H1 (cell line): ENCODE data around the gene UBB. TPM values are rescaled to one million over a fixed set of nuclear protein-coding genes. Genes with fewer than 3 reads are reported as not detected.

Experiments
- CTCF ChIA-PET: fragments of 300-600 bp; sonication (Branson Sonifier 250); formaldehyde crosslinking; loops from one replicate; lab custom pipeline; 2021; ENCODE audit not compliant: partially characterized antibody; lab: Charles Lee
- POLR2A ChIA-PET: fragments of 300-600 bp; sonication (Branson Sonifier 250); formaldehyde crosslinking; loops from one replicate; lab custom pipeline; 2021; ENCODE audit warnings: inconsistent platforms; ENCODE audit not compliant: partially characterized antibody; lab: Charles Lee
- DNase-seq, 2 experiments: peaks; one replicate each; pipeline versions ENCODE4 v3.0.0 to v3.0.0-alpha.2; 2010 to 2022; ENCODE audit warnings: low spot score in 2 of 2, low read depth in 1 of 2, mixed read lengths in 1 of 2
- FAIRE-seq: peaks from 2 replicates; lab custom pipeline; 2011; peaks lifted over from hg19 to GRCh38; lab: Jason Lieb, UNC
- H2AFZ ChIP-seq: 2 replicates; pipeline ENCODE4 v1.8.1; 2012; ENCODE audit warnings: low read length, inconsistent platforms
- H2AK5ac ChIP-seq: 2 replicates; pipeline ENCODE4 v1.6.1; 2013; ENCODE audit warnings: low read depth, low read length
- H2BK120ac ChIP-seq: replicated peaks from 2 replicates; pipeline ENCODE3; 2013; ENCODE audit warnings: low read depth, low read length, inconsistent platforms
- H2BK12ac ChIP-seq: 2 replicates; pipeline ENCODE4 v1.6.1; 2013; ENCODE audit warnings: low read depth, low read length
- H2BK15ac ChIP-seq: 2 replicates; pipeline ENCODE4 v1.6.1; 2013; ENCODE audit warnings: low read length
- H2BK20ac ChIP-seq: 2 replicates; pipeline ENCODE4 v1.6.1; 2013; ENCODE audit warnings: low read length
- H2BK5ac ChIP-seq: 2 replicates; pipeline ENCODE4 v1.6.1; 2013; ENCODE audit warnings: low read depth, low read length
- H3K14ac ChIP-seq: 2 replicates; pipeline ENCODE4 v1.6.1; 2013; ENCODE audit warnings: inconsistent platforms; ENCODE audit not compliant: insufficient read length
- H3K18ac ChIP-seq: 2 replicates; pipeline ENCODE4 v1.6.1; 2013; ENCODE audit warnings: low read length; ENCODE audit errors: extremely low read depth
- H3K23ac ChIP-seq: 2 replicates; pipeline ENCODE4 v1.6.1; 2013; ENCODE audit warnings: inconsistent platforms; ENCODE audit not compliant: insufficient read length
- H3K23me2 ChIP-seq: 2 replicates; pipeline ENCODE4 v1.6.1; 2013; ENCODE audit warnings: low read depth, low read length
- H3K27ac ChIP-seq: 2 replicates; pipeline ENCODE4 v1.6.1; 2011; ENCODE audit warnings: low read depth, low read length, inconsistent platforms
- H3K27me3 ChIP-seq, 4 experiments: replicated peaks in 1 of 4; 1 replicate in 1 of 4; 2 replicates in 3 of 4; pipeline versions ENCODE4 v1.6.1 to v1.8.1; 2011 to 2013; ENCODE audit warnings: low read length in 3 of 4, mild to moderate bottlenecking in 3 of 4, inconsistent platforms in 2 of 4, mixed read lengths in 2 of 4, moderate library complexity in 1 of 4; ENCODE audit not compliant: control insufficient read depth in 3 of 4, insufficient read depth in 3 of 4; ENCODE audit errors: extremely low read depth in 1 of 4
- H3K36me3 ChIP-seq, 4 experiments: 2 replicates each; pipeline versions ENCODE4 v1.6.1 to v1.8.1; 2011 to 2013; ENCODE audit warnings: mild to moderate bottlenecking in 4 of 4, low read length in 3 of 4, moderate library complexity in 2 of 4, control low read depth in 1 of 4, inconsistent platforms in 1 of 4; ENCODE audit not compliant: insufficient read depth in 4 of 4, control insufficient read depth in 2 of 4
- H3K4ac ChIP-seq: replicated peaks from 2 replicates; pipeline ENCODE3; 2013; ENCODE audit warnings: low read length, low read depth, mixed read lengths, inconsistent platforms; ENCODE audit not compliant: insufficient read length
- H3K4me1 ChIP-seq, 4 experiments: replicated peaks in 1 of 4; 1 replicate in 1 of 4; 2 replicates in 3 of 4; pipeline versions ENCODE4 v1.6.1 to v1.8.1; 2011 to 2013; ENCODE audit warnings: low read length in 3 of 4, inconsistent platforms in 2 of 4, mixed read lengths in 1 of 4; ENCODE audit not compliant: insufficient read depth in 4 of 4, control insufficient read depth in 3 of 4
- H3K4me2 ChIP-seq, 2 experiments: 2 replicates each; pipeline versions ENCODE4 v1.6.1 to v1.8.1; 2011 to 2013; ENCODE audit warnings: low read depth in 2 of 2, low read length in 2 of 2, control low read depth in 1 of 2, inconsistent platforms in 1 of 2, mild to moderate bottlenecking in 1 of 2; ENCODE audit not compliant: insufficient read depth in 1 of 2
- H3K4me3 ChIP-seq, 4 experiments: fragments of 200-600, 300-600 bp in 1 of 4; sonication (generic), shearing (Covaris generic), sonication (Bioruptor Twin) in 1 of 4; 2 replicates each; pipeline versions ENCODE4 v1.5.1 to v1.8.1; 2011 to 2016; ENCODE audit warnings: low read length in 4 of 4, low read depth in 3 of 4, control low read depth in 2 of 4, inconsistent platforms in 2 of 4, mild to moderate bottlenecking in 2 of 4, mixed read lengths in 1 of 4, moderate library complexity in 1 of 4; ENCODE audit not compliant: insufficient read depth in 2 of 4; ENCODE audit errors: extremely low read depth in 1 of 4
- H3K56ac ChIP-seq: replicated peaks from 2 replicates; pipeline ENCODE3; 2013; ENCODE audit warnings: low read depth, mild to moderate bottlenecking, mixed read lengths, low read length, inconsistent platforms; ENCODE audit not compliant: insufficient read length
- H3K79me1 ChIP-seq: 2 replicates; pipeline ENCODE4 v1.6.1; 2013; ENCODE audit warnings: low read depth, low read length, control low read depth
- H3K79me2 ChIP-seq, 2 experiments: 2 replicates each; pipeline versions ENCODE4 v1.6.1 to v1.8.1; 2012 to 2013; ENCODE audit warnings: low read length in 2 of 2, mild to moderate bottlenecking in 2 of 2, inconsistent platforms in 1 of 2; ENCODE audit not compliant: insufficient read depth in 2 of 2, control insufficient read depth in 1 of 2
- H3K9ac ChIP-seq, 4 experiments: replicated peaks in 1 of 4; 1 replicate in 1 of 4; 2 replicates in 3 of 4; pipeline versions ENCODE4 v1.6.1 to v1.8.1; 2011 to 2013; ENCODE audit warnings: low read depth in 3 of 4, low read length in 3 of 4, control low read depth in 2 of 4, mild to moderate bottlenecking in 2 of 4, moderate library complexity in 2 of 4, inconsistent platforms in 1 of 4; ENCODE audit errors: extremely low read depth in 1 of 4
- H3K9me3 ChIP-seq, 2 experiments: 2 replicates each; pipeline versions ENCODE4 v1.6.1 to v1.8.1; 2012 to 2013; ENCODE audit warnings: mild to moderate bottlenecking in 2 of 2, moderate library complexity in 2 of 2, control low read depth in 1 of 2, inconsistent platforms in 1 of 2, low read depth in 1 of 2, low read length in 1 of 2, mixed read lengths in 1 of 2; ENCODE audit not compliant: insufficient read depth in 2 of 2
- H4K20me1 ChIP-seq, 2 experiments: replicated peaks in 1 of 2; 2 replicates each; pipeline versions ENCODE3 to v1.8.1; 2011 to 2013; ENCODE audit warnings: inconsistent platforms in 2 of 2, low read length in 2 of 2, mild to moderate bottlenecking in 1 of 2; ENCODE audit not compliant: insufficient read depth in 2 of 2, control insufficient read depth in 1 of 2
- H4K5ac ChIP-seq: 2 replicates; pipeline ENCODE4 v1.6.1; 2013; ENCODE audit warnings: low read length, low read depth, mixed read lengths, inconsistent platforms; ENCODE audit not compliant: insufficient read length
- H4K8ac ChIP-seq: 2 replicates; pipeline ENCODE4 v1.8.0; 2013; ENCODE audit warnings: mild to moderate bottlenecking, moderate library complexity, low read length, inconsistent platforms; ENCODE audit not compliant: insufficient read depth; ENCODE audit errors: extremely low read depth
- H4K91ac ChIP-seq: replicated peaks from 2 replicates; pipeline ENCODE3; 2013; ENCODE audit warnings: low read length, mixed read lengths, inconsistent platforms; ENCODE audit not compliant: insufficient read length
- ASH2L ChIP-seq: fragments of 200-600, 300-600 bp; sonication (generic); IDR thresholded peaks from one replicate; pipeline ENCODE4 v1.7.1; 2017; ENCODE audit warnings: low read length
- ATF2 ChIP-seq: IDR thresholded peaks from 2 replicates; pipeline ENCODE4 v1.6.1; 2012; ENCODE audit warnings: low read length, inconsistent platforms
- BRCA1 ChIP-seq: IDR thresholded peaks from 2 replicates; pipeline ENCODE4 v1.6.1; 2012; ENCODE audit warnings: low read depth, low read length, improper control_type of control experiment
- CBX5 ChIP-seq: fragments of 300-800, 300-1000 bp; sonication (generic); IDR thresholded peaks from 2 replicates; pipeline ENCODE4 v1.7.1; 2016; ENCODE audit warnings: antibody characterized with exemption, low read length, low read depth
- CHD1 ChIP-seq: IDR thresholded peaks from 2 replicates; pipeline ENCODE4 v1.6.1; 2012; ENCODE audit warnings: low read depth, low read length, improper control_type of control experiment
- CHD2 ChIP-seq: IDR thresholded peaks from 2 replicates; pipeline ENCODE4 v1.6.1; 2012; ENCODE audit warnings: low read length, improper control_type of control experiment
- E2F6 ChIP-seq: IDR thresholded peaks from 2 replicates; pipeline ENCODE4 v1.6.1; 2012; ENCODE audit warnings: inconsistent platforms
- HDAC6 ChIP-seq: IDR thresholded peaks from one replicate; pipeline ENCODE4 v1.7.1; 2012; ENCODE audit warnings: low read depth, mild to moderate bottlenecking, inconsistent platforms, low read length, moderate library complexity
- POLR2A ChIP-seq, 2 experiments: IDR thresholded peaks; 1 replicate in 1 of 2; 2 replicates in 1 of 2; pipeline ENCODE4 v1.6.1; 2011; ENCODE audit warnings: low read depth in 2 of 2, low read length in 2 of 2, mild to moderate bottlenecking in 2 of 2; ENCODE audit errors: control extremely low read depth in 1 of 2
- POLR2AphosphoS5 ChIP-seq: IDR thresholded peaks from 2 replicates; pipeline ENCODE4 v1.6.1; 2011; ENCODE audit warnings: low read depth, low read length
- SIRT6 ChIP-seq: IDR thresholded peaks from one replicate; pipeline ENCODE4 v1.7.1; 2012; ENCODE audit warnings: low read length, inconsistent platforms
- SP1 ChIP-seq: IDR thresholded peaks from 2 replicates; pipeline ENCODE4 v1.6.1; 2011; ENCODE audit warnings: low read depth, low read length
- SRF ChIP-seq: IDR thresholded peaks from 2 replicates; pipeline ENCODE4 v1.6.1; 2011; ENCODE audit warnings: mild to moderate bottlenecking, low read depth, low read length, moderate library complexity
- ZNF274 ChIP-seq: IDR thresholded peaks from 2 replicates; pipeline ENCODE4 v1.7.0; 2012; ENCODE audit warnings: low read length, borderline replicate concordance; ENCODE audit errors: extremely low read depth
- WGBS, 2 experiments: shearing (Covaris generic) in 1 of 2; methylation state at CpG; one replicate each; pipeline versions ENCODE4 v1.1.6 to v1.1.7; 2013 to 2015; ENCODE audit warnings: low lambda C conversion rate in 2 of 2, mixed read lengths in 2 of 2, inconsistent platforms in 1 of 2, low coverage in 1 of 2, missing lambda C conversion rate in 1 of 2; ENCODE audit not compliant: insufficient replicate concordance in 2 of 2, insufficient coverage in 1 of 2, insufficient read length in 1 of 2; ENCODE audit errors: extremely low coverage in 1 of 2, missing lambda C conversion rate in 1 of 2; 5-methylcytosine and 5-hydroxymethylcytosine counted together
- polyA plus RNA-seq, 7 experiments: library from polyadenylated mRNA; depleted of rRNA in 3 of 7; stranded (reverse) in 5 of 7; unstranded in 2 of 7; fragments of >200 nt in 5 of 7; fragments of 200-250 nt in 2 of 7; gene quantifications; 1 replicate in 5 of 7; 2 replicates in 1 of 7; 4 replicates in 1 of 7; pipeline versions ENCODE4 v1.2.1 to v1.2.3, GENCODE V29; 2011 to 2013; ENCODE audit warnings: missing spikeins in 2 of 7, mixed read lengths in 2 of 7
- total RNA-seq: library from RNA; stranded (reverse); fragmentation: NEBNext Ultra II Directional; extraction: Animal tissue kit (Norgen Biotek cat#: 25700); gene quantifications from 2 replicates; pipeline ENCODE4 v1.2.1, GENCODE V29; 2021

UBB gene
- total and polyA plus RNA-seq, 2 of the 8 experiments (the other 6 are each of a cell fraction or from before 2014, with no cell fraction given) = 1,597 to 1,605 TPM

GRCh38 chr17:16339402-16339801, 41.5 kb upstream of the UBB start:
- no peak overlapping the region for H3K27ac ChIP-seq
- no peaks in the 10 kb centered on the region for H3K27me3 ChIP-seq
- H2BK120ac ChIP-seq = no peak overlapping the region
- no peak overlapping the region for H2BK15ac ChIP-seq
- H3K18ac ChIP-seq = no peak overlapping the region
- no peak overlapping the region for H2AK5ac ChIP-seq
- WGBS, 2 experiments = 94% methylated on average over 1 of the region's 1 CpG; no CpG with 5 or more reads in 1 of the 2 experiments
- H3K23me2 ChIP-seq = no peaks in the 10 kb centered on the region
- no peaks in the 10 kb centered on the region for H3K9me3 ChIP-seq
- no peak overlapping the region for H2BK5ac ChIP-seq
- peaks cover 2 to 24% (median 14%) of the 10 kb centered on the region in 4 experiments; a peak in 6 of 8 replicates for H3K36me3 ChIP-seq
- no peaks in the 10 kb centered on the region for H3K79me2 ChIP-seq
- H3K9ac ChIP-seq = no peak overlapping the region
- no peaks in the 10 kb centered on the region for H3K79me1 ChIP-seq
- no peak overlapping the region for H2AFZ ChIP-seq
- FAIRE-seq (no peak), DNase-seq (no peak)
- no peaks in the 10 kb centered on the region for H3K4me1 ChIP-seq
- ChIA-PET CTCF (interaction anchor here (0.6 kb wide), 1 partner anchor 49 kb away, joined by 3 read pairs; no protein-coding TSS in a partner anchor), POLR2A (interaction anchor here (8.1 kb wide), 1 partner anchor 12 kb away, joined by 71 read pairs; the partner anchor contains the start of gene CENPV)
- no peak overlapping the region for H3K4me2 ChIP-seq
- H4K8ac ChIP-seq = no peak overlapping the region
- H3K23ac ChIP-seq = no peak overlapping the region
- no peak overlapping the region for H4K91ac ChIP-seq
- no peak overlapping the region for H3K14ac ChIP-seq
- no peak overlapping the region for H3K4ac ChIP-seq
- no peak overlapping the region for H3K56ac ChIP-seq
- no peak overlapping the region for H2BK12ac ChIP-seq
- H2BK20ac ChIP-seq = no peak overlapping the region
- H4K5ac ChIP-seq = no peak overlapping the region
- peaks cover 0 to 2% of the 10 kb centered on the region in 2 experiments for H4K20me1 ChIP-seq
- no peak overlapping the region for H3K4me3 ChIP-seq
- TF ChIP-seq SIRT6 (no peak), POLR2A (IDR thresholded peaks at IDR 0.05; ENCODE audit: control extremely low read depth in 1 of 2, low read depth in 2 of 2, low read length in 2 of 2) (no peak), ATF2 (no peak), ASH2L (no peak), BRCA1 (no peak), SP1 (no peak), ZNF274 (no peak), CBX5 (no peak), HDAC6 (no peak), CHD2 (no peak), E2F6 (no peak), SRF (no peak), POLR2AphosphoS5 (no peak), CHD1 (no peak)
